ENCODE measurements around the gene MTHFD2. TPM values are rescaled to one million over a fixed set of nuclear protein-coding genes. Genes with fewer than 3 reads are reported as not detected.

MTHFD2 gene
- total and polyA plus RNA-seq, 2 of the 8 experiments (the other 6 are each of a cell fraction or from before 2014, with no cell fraction given) = 99.5 to 291 TPM

GRCh38 chr2:74152954-74153353 lies 45.5 kb upstream of the MTHFD2 start:
- Histone ChIP-seq H3K4ac (replicated peaks; ENCODE audit: insufficient read length, low read depth, low read length) (no peak overlapping the region), H3K56ac (replicated peaks; ENCODE audit: insufficient read length, low read depth, low read length) (no peak overlapping the region), H3K27me3 (replicated peaks in 1 of 4; ENCODE audit: control insufficient read depth in 3 of 4, extremely low read depth in 1 of 4, insufficient read depth in 3 of 4, low read length in 3 of 4) (no peaks in the 10 kb centered on the region), H3K14ac (ENCODE audit: insufficient read length) (no peak overlapping the region), H3K18ac (ENCODE audit: extremely low read depth, low read length) (no peak overlapping the region), H3K4me2 (ENCODE audit: insufficient read depth in 1 of 2, low read depth in 2 of 2, low read length in 2 of 2) (no peak overlapping the region), H3K9ac (replicated peaks in 1 of 4; ENCODE audit: extremely low read depth in 1 of 4, low read depth in 3 of 4, low read length in 3 of 4) (no peak overlapping the region), H3K79me2 (ENCODE audit: control insufficient read depth in 1 of 2, insufficient read depth in 2 of 2, low read length in 2 of 2) (no peaks in the 10 kb centered on the region), H3K79me1 (ENCODE audit: low read depth, low read length) (no peaks in the 10 kb centered on the region), H2AK5ac (ENCODE audit: low read depth, low read length) (no peak overlapping the region), H4K20me1 (replicated peaks in 1 of 2; ENCODE audit: control insufficient read depth in 1 of 2, insufficient read depth in 2 of 2, low read length in 2 of 2) (peaks cover 0 to 2% of the 10 kb centered on the region in 2 experiments), H2BK20ac (ENCODE audit: low read length) (no peak overlapping the region), H3K23me2 (ENCODE audit: low read depth, low read length) (peaks cover 7% of the 10 kb centered on the region; the same call in 1 of the 2 replicates), H3K36me3 (ENCODE audit: control insufficient read depth in 2 of 4, insufficient read depth in 4 of 4, low read length in 3 of 4) (peaks cover 6 to 55% (median 23%) of the 10 kb centered on the region in 4 experiments; a peak in 6 of 8 replicates), H3K9me3 (ENCODE audit: insufficient read depth in 2 of 2, low read depth in 1 of 2, low read length in 1 of 2) (no peaks in the 10 kb centered on the region), H4K8ac (ENCODE audit: extremely low read depth, insufficient read depth, low read length) (no peak overlapping the region), H3K23ac (ENCODE audit: insufficient read length) (no peak overlapping the region), H3K27ac (ENCODE audit: low read depth, low read length) (no peak overlapping the region), H3K4me1 (replicated peaks in 1 of 4; ENCODE audit: control insufficient read depth in 3 of 4, insufficient read depth in 4 of 4, low read length in 3 of 4) (peaks cover 0 to 2% (median 0%) of the 10 kb centered on the region in 4 experiments; a peak in 3 of 7 replicates), H4K91ac (replicated peaks; ENCODE audit: insufficient read length, low read length) (no peak overlapping the region), H2AFZ (ENCODE audit: low read length) (no peak overlapping the region), H2BK120ac (replicated peaks; ENCODE audit: low read depth, low read length) (no peak overlapping the region), H4K5ac (ENCODE audit: insufficient read length, low read depth, low read length) (no peak overlapping the region), H3K4me3 (ENCODE audit: extremely low read depth in 1 of 4, insufficient read depth in 2 of 4, low read depth in 3 of 4, low read length in 4 of 4) (no peak overlapping the region), H2BK12ac (ENCODE audit: low read depth, low read length) (no peak overlapping the region), H2BK15ac (ENCODE audit: low read length) (no peak overlapping the region), H2BK5ac (ENCODE audit: low read depth, low read length) (no peak overlapping the region)
- POLR2A ChIA-PET (ENCODE audit: partially characterized antibody) = interaction anchor here (1.5 to 68.3 kb wide), 4 partner anchors 13 to 167 kb away, joined by 3 to 2699 read pairs (median 4); partner anchors contain the start of genes MOB1A and MTHFD2
- no peak for TF ChIP-seq JUND (IDR thresholded peaks at IDR 0.05; ENCODE audit: low read length)
- TF ChIP-seq CHD1 (IDR thresholded peaks at IDR 0.05; ENCODE audit: low read depth, low read length) = no peak
- TF ChIP-seq HDAC2 (IDR thresholded peaks at IDR 0.05; ENCODE audit: borderline replicate concordance in 1 of 2, low read depth in 2 of 2, low read length in 2 of 2) = no peak
- no peak for TF ChIP-seq SIN3A (conservative IDR thresholded peaks at IDR 0.05 in 1 of 2, IDR thresholded peaks at IDR 0.05 in 1 of 2; ENCODE audit: low read depth in 1 of 2, low read length in 2 of 2)
- TF ChIP-seq CTCF (IDR thresholded peaks at IDR 0.05; ENCODE audit: control extremely low read depth in 1 of 3, insufficient read depth in 1 of 3, low read depth in 1 of 3, low read length in 3 of 3) = no peak
- DNase-seq (ENCODE audit: low read depth in 1 of 2, low spot score in 2 of 2) (no peak), FAIRE-seq (no peak)
- WGBS, 2 experiments (ENCODE audit: extremely low coverage in 1 of 2, insufficient coverage in 1 of 2, insufficient read length in 1 of 2, insufficient replicate concordance in 2 of 2, low coverage in 1 of 2, low lambda C conversion rate in 2 of 2, missing lambda C conversion rate in 1 of 2) = 92% methylated on average over 2 of the region's 2 CpGs; no CpG with 5 or more reads in 1 of the 2 experiments
- CTCF ChIA-PET (ENCODE audit: partially characterized antibody) = interaction anchor here (0.9 to 1.8 kb wide), 3 partner anchors 8 to 332 kb away, joined by 3 to 6 read pairs (median 4); no protein-coding TSS in a partner anchor
